ENCODE data around the gene NIPAL3.

DNA sequence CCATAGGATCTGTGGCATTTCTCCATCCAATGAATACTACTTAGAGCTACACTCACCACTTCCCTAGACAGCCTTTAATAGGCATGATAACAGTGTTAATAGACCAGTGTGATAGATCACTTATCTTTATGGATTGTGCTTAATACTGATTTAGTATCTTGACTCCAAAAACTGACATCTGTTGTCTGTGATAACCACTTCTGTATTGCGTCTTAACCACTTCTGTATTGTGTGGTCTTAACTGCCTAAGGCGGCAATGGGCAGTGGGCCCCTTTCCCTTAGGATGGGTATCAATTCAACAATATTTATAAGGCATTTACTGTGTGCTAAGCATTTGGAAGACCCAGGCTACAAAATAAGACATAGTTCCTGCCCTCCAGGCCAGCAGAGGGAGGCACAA lies 55.0 kb downstream of the NIPAL3 start:
- TF ChIP-seq, protein P1, sequence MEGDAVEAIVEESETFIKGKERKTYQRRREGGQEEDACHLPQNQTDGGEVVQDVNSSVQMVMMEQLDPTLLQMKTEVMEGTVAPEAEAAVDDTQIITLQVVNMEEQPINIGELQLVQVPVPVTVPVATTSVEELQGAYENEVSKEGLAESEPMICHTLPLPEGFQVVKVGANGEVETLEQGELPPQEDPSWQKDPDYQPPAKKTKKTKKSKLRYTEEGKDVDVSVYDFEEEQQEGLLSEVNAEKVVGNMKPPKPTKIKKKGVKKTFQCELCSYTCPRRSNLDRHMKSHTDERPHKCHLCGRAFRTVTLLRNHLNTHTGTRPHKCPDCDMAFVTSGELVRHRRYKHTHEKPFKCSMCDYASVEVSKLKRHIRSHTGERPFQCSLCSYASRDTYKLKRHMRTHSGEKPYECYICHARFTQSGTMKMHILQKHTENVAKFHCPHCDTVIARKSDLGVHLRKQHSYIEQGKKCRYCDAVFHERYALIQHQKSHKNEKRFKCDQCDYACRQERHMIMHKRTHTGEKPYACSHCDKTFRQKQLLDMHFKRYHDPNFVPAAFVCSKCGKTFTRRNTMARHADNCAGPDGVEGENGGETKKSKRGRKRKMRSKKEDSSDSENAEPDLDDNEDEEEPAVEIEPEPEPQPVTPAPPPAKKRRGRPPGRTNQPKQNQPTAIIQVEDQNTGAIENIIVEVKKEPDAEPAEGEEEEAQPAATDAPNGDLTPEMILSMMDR (IDR thresholded peaks at IDR 0.05), result no peak
- TF ChIP-seq E2F4 (CRISPR knock-in tag; IDR thresholded peaks at IDR 0.05; ENCODE audit: borderline replicate concordance, low read depth) (no peak), ZNF232 (CRISPR knock-in tag; IDR thresholded peaks at IDR 0.05) (no peak), NFE2L1 (CRISPR knock-in tag; IDR thresholded peaks at IDR 0.05) (no peak), KAT7 (CRISPR knock-in tag; IDR thresholded peaks at IDR 0.05; ENCODE audit: borderline replicate concordance) (no peak), MYBL2 (CRISPR knock-in tag; IDR thresholded peaks at IDR 0.05) (no peak), RELA (CRISPR knock-in tag; IDR thresholded peaks at IDR 0.05; ENCODE audit: borderline replicate concordance) (no peak), GTF2I (CRISPR knock-in tag; conservative IDR thresholded peaks at IDR 0.05) (no peak), GABPB1 (CRISPR knock-in tag; IDR thresholded peaks at IDR 0.05) (no peak)
- TF ChIP-seq, protein P2, sequence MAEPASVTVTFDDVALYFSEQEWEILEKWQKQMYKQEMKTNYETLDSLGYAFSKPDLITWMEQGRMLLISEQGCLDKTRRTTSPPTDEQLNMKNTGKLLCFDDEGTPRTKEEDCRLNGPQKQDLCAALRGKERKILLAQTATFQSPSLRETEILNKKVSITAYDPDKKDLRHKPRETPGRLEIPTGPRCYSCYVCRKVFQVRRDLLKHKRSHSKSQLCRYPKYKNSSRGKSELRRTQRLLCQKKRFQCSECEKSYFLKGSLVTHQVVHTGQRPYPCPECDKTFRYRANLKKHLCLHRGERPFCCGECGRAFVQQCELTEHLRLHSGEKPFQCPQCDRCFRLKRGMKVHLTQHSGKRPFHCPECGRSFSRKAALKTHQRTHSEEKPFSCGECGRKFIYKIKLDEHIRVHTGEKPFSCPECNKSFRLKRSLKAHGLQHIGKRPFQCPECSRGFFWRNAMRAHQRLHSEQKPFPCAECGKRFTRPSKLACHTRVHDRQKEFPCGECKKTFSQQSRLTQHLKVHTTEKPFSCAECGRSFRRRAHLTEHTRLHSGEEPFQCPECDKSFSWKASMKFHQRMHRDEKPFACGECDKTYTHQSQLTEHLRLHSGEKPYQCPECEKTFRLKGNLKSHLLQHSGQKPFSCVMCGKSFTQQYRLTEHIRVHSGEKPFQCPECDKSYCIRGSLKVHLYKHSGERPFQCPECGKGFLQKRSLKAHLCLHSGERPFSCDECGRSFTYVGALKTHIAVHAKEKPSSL (CRISPR knock-in tag; conservative IDR thresholded peaks at IDR 0.05), result no peak
- TF ChIP-seq, protein P3, sequence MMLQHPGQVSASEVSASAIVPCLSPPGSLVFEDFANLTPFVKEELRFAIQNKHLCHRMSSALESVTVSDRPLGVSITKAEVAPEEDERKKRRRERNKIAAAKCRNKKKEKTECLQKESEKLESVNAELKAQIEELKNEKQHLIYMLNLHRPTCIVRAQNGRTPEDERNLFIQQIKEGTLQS (CRISPR knock-in tag; conservative IDR thresholded peaks at IDR 0.05), result no peak
- TF ChIP-seq, protein P4, sequence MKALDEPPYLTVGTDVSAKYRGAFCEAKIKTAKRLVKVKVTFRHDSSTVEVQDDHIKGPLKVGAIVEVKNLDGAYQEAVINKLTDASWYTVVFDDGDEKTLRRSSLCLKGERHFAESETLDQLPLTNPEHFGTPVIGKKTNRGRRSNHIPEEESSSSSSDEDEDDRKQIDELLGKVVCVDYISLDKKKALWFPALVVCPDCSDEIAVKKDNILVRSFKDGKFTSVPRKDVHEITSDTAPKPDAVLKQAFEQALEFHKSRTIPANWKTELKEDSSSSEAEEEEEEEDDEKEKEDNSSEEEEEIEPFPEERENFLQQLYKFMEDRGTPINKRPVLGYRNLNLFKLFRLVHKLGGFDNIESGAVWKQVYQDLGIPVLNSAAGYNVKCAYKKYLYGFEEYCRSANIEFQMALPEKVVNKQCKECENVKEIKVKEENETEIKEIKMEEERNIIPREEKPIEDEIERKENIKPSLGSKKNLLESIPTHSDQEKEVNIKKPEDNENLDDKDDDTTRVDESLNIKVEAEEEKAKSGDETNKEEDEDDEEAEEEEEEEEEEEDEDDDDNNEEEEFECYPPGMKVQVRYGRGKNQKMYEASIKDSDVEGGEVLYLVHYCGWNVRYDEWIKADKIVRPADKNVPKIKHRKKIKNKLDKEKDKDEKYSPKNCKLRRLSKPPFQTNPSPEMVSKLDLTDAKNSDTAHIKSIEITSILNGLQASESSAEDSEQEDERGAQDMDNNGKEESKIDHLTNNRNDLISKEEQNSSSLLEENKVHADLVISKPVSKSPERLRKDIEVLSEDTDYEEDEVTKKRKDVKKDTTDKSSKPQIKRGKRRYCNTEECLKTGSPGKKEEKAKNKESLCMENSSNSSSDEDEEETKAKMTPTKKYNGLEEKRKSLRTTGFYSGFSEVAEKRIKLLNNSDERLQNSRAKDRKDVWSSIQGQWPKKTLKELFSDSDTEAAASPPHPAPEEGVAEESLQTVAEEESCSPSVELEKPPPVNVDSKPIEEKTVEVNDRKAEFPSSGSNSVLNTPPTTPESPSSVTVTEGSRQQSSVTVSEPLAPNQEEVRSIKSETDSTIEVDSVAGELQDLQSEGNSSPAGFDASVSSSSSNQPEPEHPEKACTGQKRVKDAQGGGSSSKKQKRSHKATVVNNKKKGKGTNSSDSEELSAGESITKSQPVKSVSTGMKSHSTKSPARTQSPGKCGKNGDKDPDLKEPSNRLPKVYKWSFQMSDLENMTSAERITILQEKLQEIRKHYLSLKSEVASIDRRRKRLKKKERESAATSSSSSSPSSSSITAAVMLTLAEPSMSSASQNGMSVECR (CRISPR knock-in tag; IDR thresholded peaks at IDR 0.05; ENCODE audit: borderline replicate concordance), result no peak
